Activated CD8-positive, alpha-beta memory T cell treated with anti-CD3 and anti-CD28 coated beads, Interleukin-2, amount 50 U/mL, for 24 hours (primary cell): ENCODE results near the gene RBFOX2.
"Not testable (repeated sequence)": the region's sequence is repeated elsewhere in the genome, so short reads cannot be mapped to it uniquely, and the experiment has no call there.

Experiments used
- DNase-seq: peaks from one replicate; pipeline ENCODE4 v3.0.0-alpha.2; 2020; ENCODE audit errors: extremely low read depth

RBFOX2 gene

GRCh38 chr22:36008565-36008964 is 20.1 kb downstream of the RBFOX2 start:
- no peak for DNase-seq

DNA sequence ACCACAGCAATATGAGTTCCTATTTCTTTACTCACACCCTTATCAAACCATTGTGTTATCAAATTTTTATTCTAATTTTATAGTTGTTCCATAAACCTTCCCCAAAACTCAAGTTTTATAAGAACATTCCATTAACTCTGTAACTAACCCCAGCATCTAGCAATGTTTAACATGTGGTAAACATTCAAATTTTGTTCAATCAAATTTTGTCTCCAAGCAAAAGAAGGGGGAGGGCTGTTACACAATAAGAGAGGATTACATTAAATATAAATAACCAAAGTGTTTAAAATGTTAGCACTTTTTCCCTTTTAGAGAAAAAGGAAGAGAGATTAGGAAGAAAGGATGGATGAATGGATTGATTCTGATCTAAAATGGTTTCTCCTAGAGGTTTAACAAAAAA is 20.5 kb downstream of the RBFOX2 start:
- DNase-seq = no peak

- DNase-seq = no peak
Measured at GRCh38 chr22:36003972-36004674, 24.5 kb downstream of the RBFOX2 start.

DNA sequence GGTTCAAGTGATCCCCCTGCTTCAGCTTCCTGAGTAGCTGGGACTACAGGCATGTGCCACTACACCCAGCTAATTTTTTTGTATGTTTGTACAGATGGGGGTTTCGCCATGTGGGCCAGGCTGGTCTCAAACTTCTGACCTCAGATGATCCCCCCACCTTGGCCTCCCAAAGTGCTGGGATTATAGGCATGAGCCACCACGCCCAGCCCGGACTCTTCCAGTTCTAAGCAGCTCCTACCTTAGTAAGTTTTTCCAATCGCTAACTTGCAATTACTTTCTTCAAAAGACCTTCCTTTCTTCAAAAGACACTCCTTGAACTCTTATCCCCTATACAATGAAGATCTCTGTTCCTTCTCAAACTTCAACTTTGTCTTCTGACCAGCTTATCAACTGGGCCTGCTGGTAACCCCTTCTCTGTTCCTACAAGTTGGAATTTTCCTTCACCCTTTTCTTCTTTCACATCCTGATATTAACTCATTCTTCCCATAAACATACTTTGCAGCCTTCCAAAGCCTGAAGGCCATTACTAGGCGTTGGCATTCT is 25.8 kb downstream of the RBFOX2 start:
- no peak for DNase-seq

DNA sequence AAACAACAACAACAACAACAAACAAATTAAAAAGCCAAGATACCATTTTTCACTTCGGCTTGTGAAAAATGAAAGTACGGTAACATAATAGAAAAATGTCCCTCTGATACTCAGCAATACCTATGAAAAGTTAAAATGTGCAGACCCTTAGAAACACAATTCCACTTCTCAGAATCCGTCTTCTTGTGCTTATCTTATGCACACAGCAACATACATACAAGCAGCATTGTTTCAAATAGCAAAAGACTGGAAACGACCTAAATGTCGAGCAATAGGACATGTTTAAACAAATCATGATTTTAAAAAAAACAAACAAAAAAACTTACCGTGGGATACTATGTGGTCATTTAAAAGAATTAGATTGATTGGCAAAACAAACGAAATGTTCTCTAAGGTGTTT is 26.5 kb downstream of the RBFOX2 start:
- DNase-seq = no peak

- DNase-seq = no peak
Measured at GRCh38 chr22:35998748-35999147, 29.9 kb downstream of the RBFOX2 start.

GRCh38 chr22:35997438-35997837 is 31.2 kb downstream of the RBFOX2 start:
- no peak for DNase-seq

DNA sequence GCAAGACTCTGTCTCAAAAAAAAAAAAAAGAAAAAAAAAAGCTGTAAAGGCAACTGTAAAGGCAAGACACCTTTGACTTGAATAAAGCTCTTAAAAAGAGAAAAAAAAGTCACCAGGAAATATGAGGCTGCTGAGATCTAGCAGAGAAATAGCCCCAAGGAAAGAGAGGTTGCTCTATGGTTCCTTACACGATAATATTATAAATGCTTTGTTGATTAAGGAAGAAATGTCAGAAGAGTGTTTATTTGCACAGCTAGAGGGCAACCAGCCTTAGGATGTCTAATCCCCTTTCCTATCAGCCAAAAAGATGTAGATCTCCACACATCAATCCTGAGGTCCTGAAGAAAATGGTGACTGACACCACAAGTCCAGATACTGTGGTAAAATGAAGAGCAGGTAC is 32.0 kb downstream of the RBFOX2 start:
- DNase-seq = no peak

DNA sequence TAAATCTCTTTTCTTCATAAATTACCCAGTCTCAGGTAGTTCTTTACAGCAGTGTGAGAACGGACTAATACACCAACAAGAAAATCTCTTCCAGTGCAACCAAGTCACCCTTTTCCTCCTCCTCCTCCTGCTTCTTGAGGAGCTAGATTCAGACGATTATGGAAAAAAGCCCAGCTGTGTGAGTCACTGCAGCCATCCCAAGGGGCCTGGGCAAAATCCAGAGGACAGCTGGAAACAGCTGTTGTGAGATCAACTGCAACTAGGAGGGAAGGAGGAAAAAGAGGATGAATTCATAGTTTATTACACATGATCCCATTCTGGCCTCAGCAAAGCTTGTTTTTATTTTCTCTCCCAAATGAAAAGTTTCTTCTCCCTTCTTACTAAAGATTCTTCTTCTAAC is 32.9 kb downstream of the RBFOX2 start:
- DNase-seq = no peak

DNA sequence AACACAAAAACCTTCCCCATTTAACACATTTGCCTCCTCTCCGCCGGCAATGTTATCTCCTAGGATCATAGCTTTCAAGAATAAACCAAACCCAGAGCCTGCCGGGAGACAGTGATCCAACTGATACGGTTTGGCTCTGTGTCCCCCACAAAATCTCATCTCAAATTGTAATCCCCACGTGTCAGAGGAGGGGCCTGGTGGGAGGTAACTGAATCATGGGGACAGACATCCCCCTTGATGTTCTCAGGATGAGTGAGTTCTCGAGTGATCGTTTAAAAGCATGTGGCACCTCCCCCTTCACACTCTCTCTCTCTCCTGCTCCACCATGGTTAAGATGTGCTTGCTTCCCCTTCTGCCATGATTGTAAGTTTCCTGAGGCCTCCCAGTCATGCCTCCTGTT is 33.3 kb downstream of the RBFOX2 start:
- DNase-seq = no peak

DNA sequence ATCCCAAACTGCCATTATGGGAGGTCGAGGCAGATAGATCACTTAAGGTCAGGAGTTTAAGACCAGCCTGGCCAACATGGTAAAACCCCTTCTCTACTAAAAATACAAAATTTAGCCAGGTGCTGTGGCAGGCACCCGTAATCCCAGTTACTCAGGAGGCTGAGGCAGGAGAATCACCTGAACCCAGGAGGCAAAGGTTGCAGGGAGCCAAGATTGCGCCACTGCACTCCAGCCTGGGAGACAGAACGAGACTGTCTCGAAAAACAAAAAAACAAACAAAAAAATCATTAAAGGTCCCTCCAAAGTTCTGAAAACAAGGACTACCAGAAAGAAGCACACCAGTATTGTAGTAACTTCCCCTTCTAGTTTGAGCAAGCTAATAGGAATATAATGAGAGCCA is 34.9 kb downstream of the RBFOX2 start:
- not testable (repeated sequence) for DNase-seq

DNA sequence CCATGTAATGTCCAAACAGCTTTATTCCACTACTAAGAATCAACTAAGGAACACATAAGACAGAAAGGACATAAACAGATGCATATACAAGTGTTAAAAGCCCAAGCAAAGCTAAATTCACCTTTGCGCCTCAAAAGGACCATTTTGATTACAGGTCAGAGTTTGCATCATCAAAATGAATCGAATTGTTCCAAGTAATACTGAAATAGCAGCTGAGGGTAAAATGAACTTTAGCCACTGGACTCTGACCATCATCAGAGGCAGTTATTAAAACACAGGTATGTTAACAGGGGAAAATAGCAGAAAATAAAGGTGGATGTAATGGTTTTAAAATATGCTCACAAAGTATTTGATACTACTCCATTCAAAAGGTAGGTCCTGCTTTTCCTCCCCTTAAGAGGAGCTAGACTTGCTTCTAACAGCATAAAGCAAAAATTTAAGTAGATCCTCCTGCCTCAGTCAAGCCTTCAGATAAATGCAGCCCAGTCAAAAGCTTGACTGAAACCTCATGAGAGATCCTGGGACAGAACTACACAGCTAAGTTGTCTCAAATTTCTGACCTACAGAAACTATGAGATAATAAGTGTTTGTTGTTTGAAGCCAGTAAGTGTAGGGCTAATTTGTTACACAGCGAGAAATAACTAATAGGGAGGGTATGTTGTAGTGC is 35.4 kb downstream of the RBFOX2 start:
- DNase-seq = no peak

- no peak for DNase-seq
Measured at GRCh38 chr22:35991168-35991567, 37.5 kb downstream of the RBFOX2 start.

DNA sequence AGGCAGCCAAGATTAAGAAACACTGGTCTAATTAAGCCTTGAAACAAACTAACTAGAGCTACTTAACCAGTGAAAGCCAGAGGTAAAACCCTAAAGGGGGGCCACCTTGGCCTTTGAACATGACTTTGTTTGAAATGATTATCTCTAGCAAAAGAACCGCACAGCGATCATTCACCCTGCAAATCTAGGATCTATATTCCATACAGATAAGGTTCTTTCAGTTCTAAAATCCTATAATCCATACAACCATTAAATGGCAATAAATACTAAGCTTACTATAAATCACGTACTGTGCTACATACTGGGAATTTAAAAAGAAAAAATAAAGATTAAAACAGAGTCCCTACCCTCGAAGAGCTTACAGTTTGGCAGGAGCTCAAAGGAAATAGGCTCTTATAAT is 40.6 kb downstream of the RBFOX2 start:
- DNase-seq = no peak

- DNase-seq = no peak
Measured at GRCh38 chr22:35987487-35987886, 41.1 kb downstream of the RBFOX2 start.

GRCh38 chr22:35986088-35986487 is 42.5 kb downstream of the RBFOX2 start:
- no peak for DNase-seq

DNA sequence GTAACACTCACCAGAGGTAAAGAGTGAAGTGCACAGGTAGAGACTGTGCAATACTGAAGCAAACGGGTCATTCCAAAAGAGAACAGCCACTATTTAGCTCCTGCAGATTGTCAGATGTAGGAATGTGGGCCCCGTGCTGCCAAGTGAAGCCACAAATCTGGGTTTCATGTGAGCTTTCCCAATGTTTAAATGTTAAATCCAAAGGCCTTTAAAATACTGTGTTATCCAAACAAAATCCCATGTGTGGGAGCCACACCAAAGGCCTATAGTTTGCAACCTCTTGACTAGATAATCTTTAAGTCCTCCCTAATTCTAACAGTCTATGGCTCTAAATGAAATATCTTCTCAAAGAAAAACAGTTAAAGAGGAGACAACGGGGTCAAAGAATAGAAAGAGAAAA is 43.3 kb downstream of the RBFOX2 start:
- no peak for DNase-seq

- DNase-seq = no peak
Measured at GRCh38 chr22:35984183-35985175, 44.1 kb downstream of the RBFOX2 start.

- no peak for DNase-seq
Measured at GRCh38 chr22:35981900-35982299, 46.7 kb downstream of the RBFOX2 start.

DNA sequence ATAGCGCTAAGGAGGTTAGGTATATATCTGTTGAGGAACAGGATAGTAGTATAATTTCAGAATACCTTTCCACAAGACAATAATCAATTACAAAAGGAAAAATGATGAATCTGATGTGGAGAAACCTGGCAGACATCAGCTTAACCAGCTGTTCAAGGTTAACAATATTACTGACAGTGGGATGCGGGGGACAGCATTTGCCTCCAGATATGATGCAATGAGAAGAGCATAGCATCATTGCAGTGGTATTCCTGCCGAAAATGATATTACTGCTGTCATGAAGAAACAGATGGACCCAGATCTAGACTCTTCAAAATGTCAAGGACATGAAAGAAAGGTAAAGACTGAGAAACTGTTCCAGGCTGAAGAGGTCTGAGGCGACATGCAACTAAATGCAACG is 49.7 kb downstream of the RBFOX2 start:
- DNase-seq = no peak

DNA sequence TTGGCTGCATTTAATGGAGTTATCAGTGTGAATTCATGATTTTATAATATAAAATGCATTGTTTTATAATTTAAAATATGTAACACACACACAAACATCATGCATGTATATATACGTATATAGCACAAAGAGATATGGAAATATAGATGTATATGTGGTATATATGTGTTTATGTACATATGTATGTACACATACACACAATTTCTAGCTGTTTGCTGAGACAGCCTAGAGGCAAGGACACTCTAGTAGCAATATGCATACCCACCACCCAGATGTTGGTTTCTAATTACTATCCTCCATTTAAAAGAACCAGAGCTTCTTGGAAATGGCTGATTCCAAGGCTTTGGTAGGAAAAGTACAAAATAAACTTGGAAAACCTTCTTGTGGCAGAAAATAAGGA is 50.4 kb downstream of the RBFOX2 start:
- no peak for DNase-seq

GRCh38 chr22:35977136-35977535 is 51.5 kb downstream of the RBFOX2 start:
- no peak for DNase-seq
